Measurements from ENCODE around the gene FCGR1A.
"Not testable (repeated sequence)": the region's sequence is repeated elsewhere in the genome, so short reads cannot be mapped to it uniquely, and the experiment has no call there.

GRCh38 chr1:149740590-149741230 lies 41.8 kb upstream of the FCGR1A start:
- not testable (repeated sequence) for TF ChIP-seq POLR2A (IDR thresholded peaks at IDR 0.05)
- TF ChIP-seq, protein P1, sequence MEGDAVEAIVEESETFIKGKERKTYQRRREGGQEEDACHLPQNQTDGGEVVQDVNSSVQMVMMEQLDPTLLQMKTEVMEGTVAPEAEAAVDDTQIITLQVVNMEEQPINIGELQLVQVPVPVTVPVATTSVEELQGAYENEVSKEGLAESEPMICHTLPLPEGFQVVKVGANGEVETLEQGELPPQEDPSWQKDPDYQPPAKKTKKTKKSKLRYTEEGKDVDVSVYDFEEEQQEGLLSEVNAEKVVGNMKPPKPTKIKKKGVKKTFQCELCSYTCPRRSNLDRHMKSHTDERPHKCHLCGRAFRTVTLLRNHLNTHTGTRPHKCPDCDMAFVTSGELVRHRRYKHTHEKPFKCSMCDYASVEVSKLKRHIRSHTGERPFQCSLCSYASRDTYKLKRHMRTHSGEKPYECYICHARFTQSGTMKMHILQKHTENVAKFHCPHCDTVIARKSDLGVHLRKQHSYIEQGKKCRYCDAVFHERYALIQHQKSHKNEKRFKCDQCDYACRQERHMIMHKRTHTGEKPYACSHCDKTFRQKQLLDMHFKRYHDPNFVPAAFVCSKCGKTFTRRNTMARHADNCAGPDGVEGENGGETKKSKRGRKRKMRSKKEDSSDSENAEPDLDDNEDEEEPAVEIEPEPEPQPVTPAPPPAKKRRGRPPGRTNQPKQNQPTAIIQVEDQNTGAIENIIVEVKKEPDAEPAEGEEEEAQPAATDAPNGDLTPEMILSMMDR (IDR thresholded peaks at IDR 0.05), result not testable (repeated sequence)

Measured in stomach (tissue), 4 donors.